ENCODE results near the gene SYT8. TPM values are rescaled to one million over a fixed set of nuclear protein-coding genes. Genes with fewer than 3 reads are reported as not detected.

Gene SYT8
- polyA plus RNA-seq, 1 donor from 2014 or later, result not detected

DNA sequence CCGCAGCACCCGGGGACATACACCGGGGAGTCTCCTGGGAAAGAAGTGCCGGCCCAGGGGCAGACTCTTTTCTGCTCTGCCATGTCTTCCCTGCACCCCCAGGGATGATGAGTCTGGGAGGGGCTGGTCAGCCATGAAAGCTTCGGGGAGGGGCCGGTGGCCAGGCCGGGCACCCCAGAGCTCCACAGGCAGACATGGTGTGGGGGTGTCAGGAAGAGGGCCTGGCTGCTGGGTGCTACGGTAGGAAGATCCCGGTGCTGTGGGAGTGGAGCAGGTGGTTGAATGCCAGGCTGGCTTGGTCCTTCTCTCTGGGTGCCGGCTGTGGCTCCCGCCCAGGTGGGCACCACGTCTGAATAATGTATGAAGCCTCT, 35.5 kb downstream of the SYT8 start:
- Histone ChIP-seq H4K20me1 (ENCODE audit: insufficient read depth) (no peaks in the 10 kb centered on the region), H3K4me2 (ENCODE audit: low read length) (no peak overlapping the region), H3K79me2 (replicated peaks; ENCODE audit: insufficient read depth, low read length) (no peaks in the 10 kb centered on the region), H3K4me3 (ENCODE audit: low read length) (no peak overlapping the region), H3K9ac (ENCODE audit: low read length) (no peak overlapping the region), H3K27ac (ENCODE audit: low read length) (no peak overlapping the region), H2AFZ (ENCODE audit: low read depth, low read length) (no peak overlapping the region), H3K27me3 (ENCODE audit: insufficient read depth, low read depth, low read length) (no peaks in the 10 kb centered on the region), H3K9me2 (ENCODE audit: insufficient read depth, low read length) (no peaks in the 10 kb centered on the region), H3K36me3 (ENCODE audit: insufficient read depth, low read length) (no peaks in the 10 kb centered on the region), H3F3A (ENCODE audit: insufficient read depth, low read length, poor library complexity, severe bottlenecking) (no peaks in the 10 kb centered on the region), H3K9me3 (ENCODE audit: low read length) (no peaks in the 10 kb centered on the region)
- TF ChIP-seq EZH2 (IDR thresholded peaks at IDR 0.05; ENCODE audit: borderline replicate concordance, insufficient read depth, low read length, poor library complexity, severe bottlenecking) (no peak), EP300 (conservative IDR thresholded peaks at IDR 0.05; ENCODE audit: poor library complexity, severe bottlenecking) (no peak)
- TF ChIP-seq, protein P1, sequence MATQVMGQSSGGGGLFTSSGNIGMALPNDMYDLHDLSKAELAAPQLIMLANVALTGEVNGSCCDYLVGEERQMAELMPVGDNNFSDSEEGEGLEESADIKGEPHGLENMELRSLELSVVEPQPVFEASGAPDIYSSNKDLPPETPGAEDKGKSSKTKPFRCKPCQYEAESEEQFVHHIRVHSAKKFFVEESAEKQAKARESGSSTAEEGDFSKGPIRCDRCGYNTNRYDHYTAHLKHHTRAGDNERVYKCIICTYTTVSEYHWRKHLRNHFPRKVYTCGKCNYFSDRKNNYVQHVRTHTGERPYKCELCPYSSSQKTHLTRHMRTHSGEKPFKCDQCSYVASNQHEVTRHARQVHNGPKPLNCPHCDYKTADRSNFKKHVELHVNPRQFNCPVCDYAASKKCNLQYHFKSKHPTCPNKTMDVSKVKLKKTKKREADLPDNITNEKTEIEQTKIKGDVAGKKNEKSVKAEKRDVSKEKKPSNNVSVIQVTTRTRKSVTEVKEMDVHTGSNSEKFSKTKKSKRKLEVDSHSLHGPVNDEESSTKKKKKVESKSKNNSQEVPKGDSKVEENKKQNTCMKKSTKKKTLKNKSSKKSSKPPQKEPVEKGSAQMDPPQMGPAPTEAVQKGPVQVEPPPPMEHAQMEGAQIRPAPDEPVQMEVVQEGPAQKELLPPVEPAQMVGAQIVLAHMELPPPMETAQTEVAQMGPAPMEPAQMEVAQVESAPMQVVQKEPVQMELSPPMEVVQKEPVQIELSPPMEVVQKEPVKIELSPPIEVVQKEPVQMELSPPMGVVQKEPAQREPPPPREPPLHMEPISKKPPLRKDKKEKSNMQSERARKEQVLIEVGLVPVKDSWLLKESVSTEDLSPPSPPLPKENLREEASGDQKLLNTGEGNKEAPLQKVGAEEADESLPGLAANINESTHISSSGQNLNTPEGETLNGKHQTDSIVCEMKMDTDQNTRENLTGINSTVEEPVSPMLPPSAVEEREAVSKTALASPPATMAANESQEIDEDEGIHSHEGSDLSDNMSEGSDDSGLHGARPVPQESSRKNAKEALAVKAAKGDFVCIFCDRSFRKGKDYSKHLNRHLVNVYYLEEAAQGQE (IDR thresholded peaks at IDR 0.05; ENCODE audit: borderline replicate concordance), result no peak

DNA sequence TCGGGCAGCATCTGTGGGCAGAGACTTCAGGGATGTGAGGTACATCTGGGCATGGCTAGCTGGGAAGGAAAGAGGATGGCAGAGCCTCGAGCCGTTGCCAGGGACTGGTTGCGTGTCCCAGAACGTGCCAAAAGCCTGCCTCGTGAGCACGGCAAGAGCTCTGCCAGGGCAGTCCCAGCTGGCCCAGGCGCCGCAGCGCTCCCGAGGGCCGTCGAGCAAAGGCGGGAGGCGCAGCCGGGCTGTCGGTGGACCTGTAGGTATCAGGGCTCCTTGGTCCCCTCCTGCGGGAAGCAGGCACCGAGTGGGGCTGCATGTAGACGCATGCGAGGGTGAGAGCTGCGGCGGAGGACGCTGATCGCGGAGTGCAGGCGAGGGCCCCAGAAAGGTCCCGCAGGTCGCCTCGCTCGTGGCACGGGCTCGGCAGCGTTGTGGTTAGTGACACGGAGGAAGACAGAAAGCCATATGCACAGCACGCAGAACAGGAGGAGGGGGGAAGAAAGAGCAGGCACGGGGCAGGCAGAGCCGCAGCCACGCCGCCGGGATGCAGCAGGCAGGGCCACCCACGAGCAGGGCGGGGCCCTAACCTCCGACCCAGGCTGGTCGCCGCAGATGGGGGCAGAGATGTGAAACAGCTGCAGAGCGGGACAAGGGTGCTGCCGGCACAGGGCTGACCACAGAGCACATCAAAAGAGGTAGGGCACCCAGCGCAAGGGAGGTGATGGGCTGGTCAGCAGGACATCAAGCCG, 36.1 kb downstream of the SYT8 start:
- Histone ChIP-seq H3K79me2 (replicated peaks; ENCODE audit: insufficient read depth, low read length) (no peaks in the 10 kb centered on the region), H3K4me2 (ENCODE audit: low read length) (no peak overlapping the region), H3K9me2 (ENCODE audit: insufficient read depth, low read length) (no peaks in the 10 kb centered on the region), H3K27ac (ENCODE audit: low read length) (no peak overlapping the region), H3K27me3 (ENCODE audit: insufficient read depth, low read depth, low read length) (no peaks in the 10 kb centered on the region), H3K9me3 (ENCODE audit: low read length) (no peaks in the 10 kb centered on the region), H3F3A (ENCODE audit: insufficient read depth, low read length, poor library complexity, severe bottlenecking) (no peaks in the 10 kb centered on the region), H2AFZ (ENCODE audit: low read depth, low read length) (no peak overlapping the region), H3K36me3 (ENCODE audit: insufficient read depth, low read length) (no peaks in the 10 kb centered on the region), H3K9ac (ENCODE audit: low read length) (no peak overlapping the region), H4K20me1 (ENCODE audit: insufficient read depth) (no peaks in the 10 kb centered on the region), H3K4me3 (ENCODE audit: low read length) (no peak overlapping the region)
- TF ChIP-seq RAD21 (conservative IDR thresholded peaks at IDR 0.05) (no peak), SMC3 (conservative IDR thresholded peaks at IDR 0.05; ENCODE audit: poor library complexity) (no peak), EP300 (conservative IDR thresholded peaks at IDR 0.05; ENCODE audit: poor library complexity, severe bottlenecking) (no peak), POLR2AphosphoS5 (IDR thresholded peaks at IDR 0.05) (no peak), TAF1 (IDR thresholded peaks at IDR 0.05; ENCODE audit: low read depth) (no peak), MXI1 (conservative IDR thresholded peaks at IDR 0.05; ENCODE audit: poor library complexity, severe bottlenecking) (no peak), EZH2 (IDR thresholded peaks at IDR 0.05; ENCODE audit: borderline replicate concordance, insufficient read depth, low read length, poor library complexity, severe bottlenecking) (no peak)
- TF ChIP-seq, protein P1 (IDR thresholded peaks at IDR 0.05; ENCODE audit: borderline replicate concordance), result no peak
- TF ChIP-seq, protein P2, sequence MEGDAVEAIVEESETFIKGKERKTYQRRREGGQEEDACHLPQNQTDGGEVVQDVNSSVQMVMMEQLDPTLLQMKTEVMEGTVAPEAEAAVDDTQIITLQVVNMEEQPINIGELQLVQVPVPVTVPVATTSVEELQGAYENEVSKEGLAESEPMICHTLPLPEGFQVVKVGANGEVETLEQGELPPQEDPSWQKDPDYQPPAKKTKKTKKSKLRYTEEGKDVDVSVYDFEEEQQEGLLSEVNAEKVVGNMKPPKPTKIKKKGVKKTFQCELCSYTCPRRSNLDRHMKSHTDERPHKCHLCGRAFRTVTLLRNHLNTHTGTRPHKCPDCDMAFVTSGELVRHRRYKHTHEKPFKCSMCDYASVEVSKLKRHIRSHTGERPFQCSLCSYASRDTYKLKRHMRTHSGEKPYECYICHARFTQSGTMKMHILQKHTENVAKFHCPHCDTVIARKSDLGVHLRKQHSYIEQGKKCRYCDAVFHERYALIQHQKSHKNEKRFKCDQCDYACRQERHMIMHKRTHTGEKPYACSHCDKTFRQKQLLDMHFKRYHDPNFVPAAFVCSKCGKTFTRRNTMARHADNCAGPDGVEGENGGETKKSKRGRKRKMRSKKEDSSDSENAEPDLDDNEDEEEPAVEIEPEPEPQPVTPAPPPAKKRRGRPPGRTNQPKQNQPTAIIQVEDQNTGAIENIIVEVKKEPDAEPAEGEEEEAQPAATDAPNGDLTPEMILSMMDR (IDR thresholded peaks at IDR 0.05; ENCODE audit: poor library complexity, severe bottlenecking), result no peak

Data from neural cell (in vitro differentiated cells).